WTC11 (cell line): ENCODE measurements around the gene TMEM178B. TPM values are rescaled to one million over a fixed set of nuclear protein-coding genes. Genes with fewer than 3 reads are reported as not detected.
"Not testable (repeated sequence)": the region's sequence is repeated elsewhere in the genome, so short reads cannot be mapped to it uniquely, and the experiment has no call there.

ENCODE experiments used
- ATAC-seq: fragments of 200-7000 bp; cut with Tn5 transposase; 2 replicates; pipeline ENCODE4 v1.10.0; 2021; ENCODE audit warnings: mild to moderate bottlenecking, moderate library complexity
- CTCF ChIA-PET: fragments of 300-600 bp; sonication (Branson Sonifier 250); formaldehyde crosslinking; loops from one replicate; lab custom pipeline; 2021; ENCODE audit warnings: antibody characterized with exemption; lab: Charles Lee
- POLR2A ChIA-PET: fragments of 350-600 bp; sonication (Branson Sonifier 250); formaldehyde crosslinking; loops from one replicate; lab custom pipeline; 2021; ENCODE audit warnings: antibody characterized with exemption; lab: Charles Lee
- DNase-seq: peaks from one replicate; pipeline ENCODE4 v3.0.0; 2021; ENCODE audit warnings: low spot score
- H3K27ac Mint-ChIP-seq: 2 replicates; pipeline ENCODE4 v1.8.0; 2021; ENCODE audit warnings: mixed read lengths
- H3K27me3 Mint-ChIP-seq: 2 replicates; pipeline ENCODE4 v1.8.0; 2021; ENCODE audit warnings: low read depth, mild to moderate bottlenecking, moderate library complexity, mixed read lengths
- H3K36me3 Mint-ChIP-seq: 2 replicates; pipeline ENCODE4 v1.8.0; 2021; ENCODE audit warnings: mixed read lengths
- H3K4me1 Mint-ChIP-seq: 2 replicates; pipeline ENCODE4 v1.8.0; 2022; ENCODE audit warnings: mixed read lengths
- H3K4me3 Mint-ChIP-seq: 2 replicates; pipeline ENCODE4 v1.8.0; 2021; ENCODE audit warnings: mild to moderate bottlenecking, moderate library complexity, mixed read lengths
- H3K9me3 Mint-ChIP-seq: 2 replicates; pipeline ENCODE4 v1.8.0; 2021; ENCODE audit warnings: mixed read lengths
- FOXK1 ChIP-seq: sonication (generic); formaldehyde crosslinking; IDR thresholded peaks from 2 replicates; pipeline ENCODE4 v1.8.0; 2022; ENCODE audit warnings: mild to moderate bottlenecking, moderate library complexity, missing genetic modification reagents
- OVOL2 ChIP-seq: fragments of 250-450 bp; sonication (Bioruptor Pico); IDR thresholded peaks from 2 replicates; pipeline ENCODE4 v1.9.0; 2021; ENCODE audit warnings: mild to moderate bottlenecking, borderline replicate concordance
- RELA ChIP-seq: sonication (generic); formaldehyde crosslinking; IDR thresholded peaks from 2 replicates; pipeline ENCODE4 v1.8.1; 2022; ENCODE audit warnings: missing genetic modification reagents, mild to moderate bottlenecking, borderline replicate concordance
- ZNF317 ChIP-seq: sonication (generic); formaldehyde crosslinking; IDR thresholded peaks from 2 replicates; pipeline ENCODE4 v1.8.1; 2023; ENCODE audit warnings: low read depth, mild to moderate bottlenecking, moderate library complexity, missing genetic modification reagents, borderline replicate concordance
- total RNA-seq: library from RNA; stranded (reverse); gene quantifications from 3 replicates; pipeline ENCODE4 v1.2.3, GENCODE V29; 2021
- TF ChIP-seq, protein P1 (sequence below): sonication (generic); formaldehyde crosslinking; IDR thresholded peaks from 2 replicates; pipeline ENCODE4 v1.8.0; 2022; ENCODE audit warnings: mild to moderate bottlenecking, missing genetic modification reagents
- TF ChIP-seq, protein P2 (sequence below): fragments of 250-450 bp; sonication (Bioruptor Pico); conservative IDR thresholded peaks from 2 replicates; pipeline ENCODE4 v1.9.0; 2021; ENCODE audit warnings: mild to moderate bottlenecking
- TF ChIP-seq, protein P3 (sequence below): sonication (generic); formaldehyde crosslinking; IDR thresholded peaks from 2 replicates; pipeline ENCODE4 v1.8.1; 2023; ENCODE audit warnings: mild to moderate bottlenecking, moderate library complexity, missing genetic modification reagents
- TF ChIP-seq, protein P4 (sequence below): fragments of 250-450 bp; sonication (Bioruptor Pico); IDR thresholded peaks from 2 replicates; pipeline ENCODE4 v1.9.0; 2021; ENCODE audit warnings: mild to moderate bottlenecking
- TF ChIP-seq, protein P5 (sequence below): fragments of 200-600 bp; IDR thresholded peaks from 2 replicates; pipeline ENCODE4 v1.8.0; 2022; ENCODE audit warnings: antibody characterized with exemption

Gene TMEM178B
- total RNA-seq, 1 experiment from 2014 or later = 20.4 TPM

DNA sequence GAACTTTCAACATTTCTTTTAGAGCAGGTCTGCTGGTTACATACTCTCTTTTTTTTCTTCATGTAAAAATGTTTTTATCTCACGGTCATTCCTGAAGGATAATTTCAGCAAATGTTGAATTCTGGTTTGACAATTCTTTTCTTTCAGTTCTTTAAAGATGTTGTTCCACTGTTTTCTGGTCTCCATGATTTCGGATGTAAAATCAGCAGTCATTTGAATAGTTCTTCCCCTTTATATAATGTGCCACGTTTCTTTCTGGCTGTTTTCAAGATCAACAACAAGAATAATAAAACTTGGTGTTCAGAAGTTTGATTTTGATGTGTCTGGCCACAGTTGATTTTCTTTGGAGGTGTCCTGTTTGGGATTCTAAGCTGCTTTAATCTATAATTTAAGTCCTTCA is 45.1 kb upstream of the TMEM178B start:
- Mint-ChIP-seq H3K9me3 (peaks cover 60% of the 10 kb centered on the region), H3K27me3 (peaks cover 9% of the 10 kb centered on the region), H3K4me3 (no peak overlapping the region), H3K36me3 (peaks cover 36% of the 10 kb centered on the region), H3K4me1 (peaks cover 18% of the 10 kb centered on the region), H3K27ac (no peak overlapping the region)
- ATAC-seq (no peak), DNase-seq (no peak)
- TF ChIP-seq, protein P1, sequence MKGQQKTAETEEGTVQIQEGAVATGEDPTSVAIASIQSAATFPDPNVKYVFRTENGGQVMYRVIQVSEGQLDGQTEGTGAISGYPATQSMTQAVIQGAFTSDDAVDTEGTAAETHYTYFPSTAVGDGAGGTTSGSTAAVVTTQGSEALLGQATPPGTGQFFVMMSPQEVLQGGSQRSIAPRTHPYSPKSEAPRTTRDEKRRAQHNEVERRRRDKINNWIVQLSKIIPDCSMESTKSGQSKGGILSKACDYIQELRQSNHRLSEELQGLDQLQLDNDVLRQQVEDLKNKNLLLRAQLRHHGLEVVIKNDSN = no peak
- TF ChIP-seq, protein P2, sequence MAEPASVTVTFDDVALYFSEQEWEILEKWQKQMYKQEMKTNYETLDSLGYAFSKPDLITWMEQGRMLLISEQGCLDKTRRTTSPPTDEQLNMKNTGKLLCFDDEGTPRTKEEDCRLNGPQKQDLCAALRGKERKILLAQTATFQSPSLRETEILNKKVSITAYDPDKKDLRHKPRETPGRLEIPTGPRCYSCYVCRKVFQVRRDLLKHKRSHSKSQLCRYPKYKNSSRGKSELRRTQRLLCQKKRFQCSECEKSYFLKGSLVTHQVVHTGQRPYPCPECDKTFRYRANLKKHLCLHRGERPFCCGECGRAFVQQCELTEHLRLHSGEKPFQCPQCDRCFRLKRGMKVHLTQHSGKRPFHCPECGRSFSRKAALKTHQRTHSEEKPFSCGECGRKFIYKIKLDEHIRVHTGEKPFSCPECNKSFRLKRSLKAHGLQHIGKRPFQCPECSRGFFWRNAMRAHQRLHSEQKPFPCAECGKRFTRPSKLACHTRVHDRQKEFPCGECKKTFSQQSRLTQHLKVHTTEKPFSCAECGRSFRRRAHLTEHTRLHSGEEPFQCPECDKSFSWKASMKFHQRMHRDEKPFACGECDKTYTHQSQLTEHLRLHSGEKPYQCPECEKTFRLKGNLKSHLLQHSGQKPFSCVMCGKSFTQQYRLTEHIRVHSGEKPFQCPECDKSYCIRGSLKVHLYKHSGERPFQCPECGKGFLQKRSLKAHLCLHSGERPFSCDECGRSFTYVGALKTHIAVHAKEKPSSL (CRISPR knock-in tag) = no peak
- TF ChIP-seq ZNF317 (CRISPR knock-in tag) = peak; percentile 90
- ChIA-PET CTCF (interaction anchor here (1.4 kb wide), 1 partner anchor 14 kb away, joined by 3 read pairs; the partner anchor contains the start of gene MRPS33), POLR2A (no interaction called here)

DNA sequence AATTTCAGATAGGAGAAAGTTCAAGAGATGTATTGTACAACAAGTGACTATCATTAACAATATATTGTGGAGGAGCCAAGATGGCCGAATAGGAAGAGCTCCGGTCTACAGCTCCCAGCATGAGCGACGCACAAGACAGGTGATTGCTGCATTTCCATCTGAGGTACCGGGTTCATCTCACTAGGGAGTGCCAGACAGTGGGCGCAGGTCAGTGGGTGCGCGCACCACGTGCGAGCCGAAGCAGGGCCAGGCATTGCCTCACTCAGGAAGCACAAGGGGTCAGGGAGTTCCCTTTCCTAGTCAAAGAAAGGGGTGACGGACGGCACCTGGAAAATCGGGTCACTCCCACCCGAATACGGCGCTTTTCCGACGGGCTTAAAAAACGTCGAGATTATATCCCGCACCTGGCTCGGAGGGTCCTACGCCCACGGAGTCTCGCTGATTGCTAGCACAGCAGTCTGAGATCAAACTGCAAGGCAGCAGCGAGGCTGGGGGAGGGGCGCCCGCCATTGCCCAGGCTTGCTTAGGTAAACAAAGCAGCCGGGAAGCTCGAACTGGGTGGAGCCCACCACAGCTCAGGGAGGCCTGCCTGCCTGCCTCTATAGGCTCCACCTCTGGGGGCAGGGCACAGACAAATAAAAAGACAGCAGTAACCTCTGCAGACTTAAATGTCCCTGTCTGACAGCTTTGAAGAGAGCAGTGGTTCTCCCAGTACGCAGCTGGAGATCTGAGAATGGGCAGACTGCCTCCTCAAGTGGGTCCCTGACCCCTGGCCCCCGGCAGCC is 41.1 kb upstream of the TMEM178B start:
- peaks cover 28% of the 10 kb centered on the region for H3K36me3 Mint-ChIP-seq
- ATAC-seq, H3K27me3 Mint-ChIP-seq, POLR2A ChIA-PET: not testable (repeated sequence)
- DNase-seq = peak; percentile 50
- peak overlapping the region; percentile 38 for H3K4me3 Mint-ChIP-seq
- CTCF ChIA-PET = interaction anchor here (1.3 kb wide), 1 partner anchor 199 kb away, joined by 3 read pairs; no protein-coding TSS in a partner anchor
- TF ChIP-seq FOXK1 = peak; percentile 56; the same call in 1 of the 2 replicates
- peaks cover 14% of the 10 kb centered on the region for H3K4me1 Mint-ChIP-seq
- H3K27ac Mint-ChIP-seq = peak overlapping the region; percentile 93
- peaks cover 44% of the 10 kb centered on the region for H3K9me3 Mint-ChIP-seq

DNA sequence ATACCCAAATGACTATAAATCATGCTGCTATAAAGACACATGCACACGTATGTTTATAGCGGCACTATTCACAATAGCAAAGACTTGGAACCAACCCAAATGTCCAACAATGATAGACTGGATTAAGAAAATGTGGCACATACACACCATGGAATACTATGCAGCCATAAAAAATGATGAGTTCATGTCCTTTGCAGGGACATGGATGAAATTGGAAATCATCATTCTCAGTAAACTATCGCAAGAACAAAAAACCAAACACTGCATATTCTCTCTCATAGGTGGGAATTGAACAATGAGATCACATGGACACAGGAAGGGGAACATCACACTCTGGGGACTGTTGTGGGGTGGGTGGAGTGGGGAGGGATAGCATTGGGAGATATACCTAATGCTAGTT is 35.8 kb upstream of the TMEM178B start:
- H3K27me3 Mint-ChIP-seq, DNase-seq, H3K4me1 Mint-ChIP-seq, H3K4me3 Mint-ChIP-seq, H3K36me3 Mint-ChIP-seq, CTCF ChIA-PET, ATAC-seq, H3K27ac Mint-ChIP-seq, POLR2A ChIA-PET: not testable (repeated sequence)
- H3K9me3 Mint-ChIP-seq = peaks cover 11% of the 10 kb centered on the region

DNA sequence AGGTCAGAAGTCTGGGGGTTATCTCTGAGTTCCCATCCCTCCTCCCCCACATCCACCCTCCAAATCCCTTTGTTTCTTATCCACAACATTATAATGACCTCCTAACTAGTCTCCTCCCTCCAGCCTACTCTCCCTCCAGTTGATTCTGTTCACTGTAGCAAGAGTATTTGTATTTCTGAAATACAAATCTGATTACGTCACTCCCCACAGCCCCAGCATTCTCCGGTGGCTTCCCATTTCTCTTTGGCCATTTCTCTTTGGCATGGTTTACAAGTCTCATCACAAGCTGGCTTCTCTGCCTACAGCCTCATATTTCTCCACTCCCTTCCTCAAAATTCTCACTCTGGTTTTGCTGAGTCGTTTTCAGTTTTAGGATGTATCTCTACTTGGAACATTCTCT is 34.5 kb upstream of the TMEM178B start:
- no peak for DNase-seq
- no peak overlapping the region for H3K27ac Mint-ChIP-seq
- POLR2A ChIA-PET = interaction anchor here (0.7 kb wide), 1 partner anchor 9 kb away, joined by 3 read pairs; no protein-coding TSS in a partner anchor
- CTCF ChIA-PET = no interaction called here
- no peak for ATAC-seq
- H3K4me3 Mint-ChIP-seq = no peak overlapping the region
- H3K4me1 Mint-ChIP-seq = 0 out of 2 replicates have a peak, but pooled peaks cover 4% of the 10 kb centered on the region
- H3K9me3 Mint-ChIP-seq = peaks cover 9% of the 10 kb centered on the region
- H3K36me3 Mint-ChIP-seq = peaks cover 2% of the 10 kb centered on the region; the same call in 1 of the 2 replicates
- peaks cover 2% of the 10 kb centered on the region; the same call in 1 of the 2 replicates for H3K27me3 Mint-ChIP-seq
- TF ChIP-seq, protein P3, sequence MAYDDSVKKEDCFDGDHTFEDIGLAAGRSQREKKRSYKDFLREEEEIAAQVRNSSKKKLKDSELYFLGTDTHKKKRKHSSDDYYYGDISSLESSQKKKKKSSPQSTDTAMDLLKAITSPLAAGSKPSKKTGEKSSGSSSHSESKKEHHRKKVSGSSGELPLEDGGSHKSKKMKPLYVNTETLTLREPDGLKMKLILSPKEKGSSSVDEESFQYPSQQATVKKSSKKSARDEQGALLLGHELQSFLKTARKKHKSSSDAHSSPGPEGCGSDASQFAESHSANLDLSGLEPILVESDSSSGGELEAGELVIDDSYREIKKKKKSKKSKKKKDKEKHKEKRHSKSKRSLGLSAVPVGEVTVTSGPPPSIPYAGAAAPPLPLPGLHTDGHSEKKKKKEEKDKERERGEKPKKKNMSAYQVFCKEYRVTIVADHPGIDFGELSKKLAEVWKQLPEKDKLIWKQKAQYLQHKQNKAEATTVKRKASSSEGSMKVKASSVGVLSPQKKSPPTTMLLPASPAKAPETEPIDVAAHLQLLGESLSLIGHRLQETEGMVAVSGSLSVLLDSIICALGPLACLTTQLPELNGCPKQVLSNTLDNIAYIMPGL = no peak
- TF ChIP-seq RELA (no peak), OVOL2 (no peak)
- TF ChIP-seq, protein P4, sequence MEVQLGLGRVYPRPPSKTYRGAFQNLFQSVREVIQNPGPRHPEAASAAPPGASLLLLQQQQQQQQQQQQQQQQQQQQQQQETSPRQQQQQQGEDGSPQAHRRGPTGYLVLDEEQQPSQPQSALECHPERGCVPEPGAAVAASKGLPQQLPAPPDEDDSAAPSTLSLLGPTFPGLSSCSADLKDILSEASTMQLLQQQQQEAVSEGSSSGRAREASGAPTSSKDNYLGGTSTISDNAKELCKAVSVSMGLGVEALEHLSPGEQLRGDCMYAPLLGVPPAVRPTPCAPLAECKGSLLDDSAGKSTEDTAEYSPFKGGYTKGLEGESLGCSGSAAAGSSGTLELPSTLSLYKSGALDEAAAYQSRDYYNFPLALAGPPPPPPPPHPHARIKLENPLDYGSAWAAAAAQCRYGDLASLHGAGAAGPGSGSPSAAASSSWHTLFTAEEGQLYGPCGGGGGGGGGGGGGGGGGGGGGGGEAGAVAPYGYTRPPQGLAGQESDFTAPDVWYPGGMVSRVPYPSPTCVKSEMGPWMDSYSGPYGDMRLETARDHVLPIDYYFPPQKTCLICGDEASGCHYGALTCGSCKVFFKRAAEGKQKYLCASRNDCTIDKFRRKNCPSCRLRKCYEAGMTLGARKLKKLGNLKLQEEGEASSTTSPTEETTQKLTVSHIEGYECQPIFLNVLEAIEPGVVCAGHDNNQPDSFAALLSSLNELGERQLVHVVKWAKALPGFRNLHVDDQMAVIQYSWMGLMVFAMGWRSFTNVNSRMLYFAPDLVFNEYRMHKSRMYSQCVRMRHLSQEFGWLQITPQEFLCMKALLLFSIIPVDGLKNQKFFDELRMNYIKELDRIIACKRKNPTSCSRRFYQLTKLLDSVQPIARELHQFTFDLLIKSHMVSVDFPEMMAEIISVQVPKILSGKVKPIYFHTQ (CRISPR knock-in tag) = no peak
- TF ChIP-seq, protein P5, sequence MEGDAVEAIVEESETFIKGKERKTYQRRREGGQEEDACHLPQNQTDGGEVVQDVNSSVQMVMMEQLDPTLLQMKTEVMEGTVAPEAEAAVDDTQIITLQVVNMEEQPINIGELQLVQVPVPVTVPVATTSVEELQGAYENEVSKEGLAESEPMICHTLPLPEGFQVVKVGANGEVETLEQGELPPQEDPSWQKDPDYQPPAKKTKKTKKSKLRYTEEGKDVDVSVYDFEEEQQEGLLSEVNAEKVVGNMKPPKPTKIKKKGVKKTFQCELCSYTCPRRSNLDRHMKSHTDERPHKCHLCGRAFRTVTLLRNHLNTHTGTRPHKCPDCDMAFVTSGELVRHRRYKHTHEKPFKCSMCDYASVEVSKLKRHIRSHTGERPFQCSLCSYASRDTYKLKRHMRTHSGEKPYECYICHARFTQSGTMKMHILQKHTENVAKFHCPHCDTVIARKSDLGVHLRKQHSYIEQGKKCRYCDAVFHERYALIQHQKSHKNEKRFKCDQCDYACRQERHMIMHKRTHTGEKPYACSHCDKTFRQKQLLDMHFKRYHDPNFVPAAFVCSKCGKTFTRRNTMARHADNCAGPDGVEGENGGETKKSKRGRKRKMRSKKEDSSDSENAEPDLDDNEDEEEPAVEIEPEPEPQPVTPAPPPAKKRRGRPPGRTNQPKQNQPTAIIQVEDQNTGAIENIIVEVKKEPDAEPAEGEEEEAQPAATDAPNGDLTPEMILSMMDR = no peak
- TF ChIP-seq, protein P2 (CRISPR knock-in tag) = no peak
